ENCODE results near the gene APOBEC3C.
"Not testable (repeated sequence)": the region's sequence is repeated elsewhere in the genome, so short reads cannot be mapped to it uniquely, and the experiment has no call there.

Gene APOBEC3C

GRCh38 chr22:39066442-39067276 lies 52.6 kb downstream of the APOBEC3C start:
- not testable (repeated sequence) for DNase-seq (ENCODE audit: low read depth)

- DNase-seq (ENCODE audit: low read depth), result no peak
Observed at GRCh38 chr22:39068033-39068785, 54.2 kb downstream of the APOBEC3C start.
